Measurements from ENCODE around the gene VPS35L.

VPS35L gene

DNA sequence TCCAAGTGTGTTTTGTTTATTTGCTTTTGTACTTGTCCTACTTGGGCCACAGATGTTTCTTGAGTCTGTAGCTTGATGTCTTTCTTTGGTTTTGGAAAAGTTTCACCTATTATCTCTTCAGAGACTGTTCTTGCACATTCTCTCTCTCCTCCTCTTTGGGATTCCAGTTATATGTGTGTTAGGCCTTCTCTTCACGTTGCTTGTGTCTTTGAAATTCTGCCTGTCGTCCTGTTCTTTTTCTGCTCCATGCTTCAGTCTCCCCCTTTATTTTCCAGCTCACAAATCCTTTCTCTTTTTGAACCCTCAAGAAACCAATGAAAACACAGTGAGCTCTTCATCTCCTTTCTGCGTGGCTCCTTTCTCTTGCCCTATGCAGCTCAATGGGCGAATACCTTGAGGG is 7.9 kb downstream of the VPS35L start:
- no peak for DNase-seq (ENCODE audit: low read depth, low spot score)
- ChIA-PET CTCF (interaction anchor here (1.0 to 10.5 kb wide), 5 partner anchors 9 to 323 kb away, joined by 3 to 103 read pairs (median 6); partner anchors contain the start of genes GPRC5B, IQCK and KNOP1), POLR2A (interaction anchor here (0.7 kb wide), 1 partner anchor 32 kb away, joined by 3 read pairs; no protein-coding TSS in a partner anchor)
- H3K4me3 ChIP-seq (ENCODE audit: low read depth, low read length), result no peak overlapping the region
- TF ChIP-seq, protein P1, sequence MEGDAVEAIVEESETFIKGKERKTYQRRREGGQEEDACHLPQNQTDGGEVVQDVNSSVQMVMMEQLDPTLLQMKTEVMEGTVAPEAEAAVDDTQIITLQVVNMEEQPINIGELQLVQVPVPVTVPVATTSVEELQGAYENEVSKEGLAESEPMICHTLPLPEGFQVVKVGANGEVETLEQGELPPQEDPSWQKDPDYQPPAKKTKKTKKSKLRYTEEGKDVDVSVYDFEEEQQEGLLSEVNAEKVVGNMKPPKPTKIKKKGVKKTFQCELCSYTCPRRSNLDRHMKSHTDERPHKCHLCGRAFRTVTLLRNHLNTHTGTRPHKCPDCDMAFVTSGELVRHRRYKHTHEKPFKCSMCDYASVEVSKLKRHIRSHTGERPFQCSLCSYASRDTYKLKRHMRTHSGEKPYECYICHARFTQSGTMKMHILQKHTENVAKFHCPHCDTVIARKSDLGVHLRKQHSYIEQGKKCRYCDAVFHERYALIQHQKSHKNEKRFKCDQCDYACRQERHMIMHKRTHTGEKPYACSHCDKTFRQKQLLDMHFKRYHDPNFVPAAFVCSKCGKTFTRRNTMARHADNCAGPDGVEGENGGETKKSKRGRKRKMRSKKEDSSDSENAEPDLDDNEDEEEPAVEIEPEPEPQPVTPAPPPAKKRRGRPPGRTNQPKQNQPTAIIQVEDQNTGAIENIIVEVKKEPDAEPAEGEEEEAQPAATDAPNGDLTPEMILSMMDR (IDR thresholded peaks at IDR 0.05; ENCODE audit: insufficient read depth, low read length, missing control alignments), result no peak

- DNase-seq (ENCODE audit: low read depth, low spot score), result no peak
- CTCF ChIA-PET, result interaction anchor here (1.0 to 5.3 kb wide), 7 partner anchors 10 to 342 kb away, joined by 3 to 30 read pairs (median 3); partner anchors contain the start of gene VPS35L
- H3K4me3 ChIP-seq (ENCODE audit: low read depth, low read length), result no peak overlapping the region
- POLR2A ChIA-PET, result no interaction called here
- TF ChIP-seq, protein P1 (IDR thresholded peaks at IDR 0.05; ENCODE audit: insufficient read depth, low read length, missing control alignments), result no peak
Observed at GRCh38 chr16:19566362-19566761, 10.9 kb downstream of the VPS35L start.

DNA sequence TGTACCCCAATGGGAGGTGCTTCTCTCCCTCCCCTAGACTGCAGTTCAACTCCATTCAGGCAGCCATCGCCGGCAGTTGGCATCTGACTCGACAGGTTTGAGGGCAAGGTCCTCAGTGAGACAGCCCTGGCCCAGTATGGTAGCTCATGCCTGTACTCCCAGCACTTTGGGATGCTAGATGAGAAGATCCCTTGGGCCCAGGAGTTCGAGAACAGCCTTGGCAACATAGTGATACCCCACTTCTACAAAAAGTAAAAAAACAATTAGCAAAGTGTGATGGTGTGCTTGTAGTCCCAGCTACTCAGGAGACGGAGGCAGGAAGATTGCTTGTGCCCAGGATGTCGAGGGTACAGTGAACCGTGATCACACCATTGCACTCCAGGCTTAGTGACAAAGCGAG is 12.1 kb downstream of the VPS35L start:
- POLR2A ChIA-PET, result interaction anchor here (1.4 kb wide), 1 partner anchor 12 kb away, joined by 4 read pairs; the partner anchor contains the start of gene VPS35L
- CTCF ChIA-PET, result interaction anchor here (1.7 to 5.3 kb wide), 3 partner anchors 12 to 319 kb away, joined by 4 to 30 read pairs (median 5); partner anchors contain the start of gene VPS35L
- TF ChIP-seq, protein P1 (IDR thresholded peaks at IDR 0.05; ENCODE audit: insufficient read depth, low read length, missing control alignments), result no peak

DNA sequence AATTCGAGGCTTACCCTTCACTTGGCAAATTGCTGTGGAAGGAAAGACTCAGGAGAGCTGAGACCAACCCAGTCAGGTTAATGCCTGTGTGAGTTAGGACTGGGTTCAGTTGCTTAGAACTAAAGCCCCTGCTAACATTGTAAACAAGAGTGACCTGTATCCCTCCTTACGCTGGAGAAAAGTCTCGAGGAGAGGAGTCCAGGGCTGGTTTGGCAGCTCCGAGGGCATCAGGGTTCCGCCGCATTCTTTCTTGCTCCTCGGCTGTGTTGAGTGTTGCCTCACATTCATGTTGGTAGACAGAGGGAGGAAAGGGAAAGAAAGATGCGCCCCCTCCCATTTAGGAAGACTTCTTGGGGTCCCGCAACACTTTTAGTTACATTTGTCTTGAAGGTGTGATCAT is 18.5 kb downstream of the VPS35L start:
- TF ChIP-seq, protein P1 (IDR thresholded peaks at IDR 0.05; ENCODE audit: insufficient read depth, low read length, missing control alignments), result no peak

More for the DNA sequence above, 12.1 kb downstream of the VPS35L start:
- H3K4me3 ChIP-seq (ENCODE audit: low read depth, low read length), result no peak overlapping the region
- DNase-seq (ENCODE audit: low read depth, low spot score), result no peak

DNA sequence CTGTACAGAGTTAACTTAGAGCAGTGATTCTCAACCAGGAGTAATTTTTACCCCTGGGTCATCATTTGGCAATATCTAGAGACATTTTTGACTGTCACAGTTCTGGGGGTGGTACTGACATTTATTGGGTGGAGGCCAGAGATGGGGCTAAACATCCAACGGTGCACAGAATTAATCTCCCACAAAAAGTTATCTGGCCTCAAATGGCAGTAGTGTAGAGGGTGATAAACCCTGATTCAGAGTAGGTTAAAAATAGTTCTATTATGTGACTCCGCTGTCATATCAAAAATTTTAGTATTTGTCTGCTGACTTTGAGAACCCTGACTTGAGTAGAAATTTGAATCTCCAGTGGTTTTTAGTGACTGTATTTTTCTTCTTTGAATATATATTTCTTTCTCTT is 19.1 kb downstream of the VPS35L start:
- TF ChIP-seq, protein P1 (IDR thresholded peaks at IDR 0.05; ENCODE audit: insufficient read depth, low read length, missing control alignments), result no peak
- no peak for DNase-seq (ENCODE audit: low read depth, low spot score)
- no peak overlapping the region for H3K4me3 ChIP-seq (ENCODE audit: low read depth, low read length)
- ChIA-PET CTCF (interaction anchor here (2.2 kb wide), 1 partner anchor 10 kb away, joined by 9 read pairs; no protein-coding TSS in a partner anchor), POLR2A (no interaction called here)

More for the DNA sequence above, 18.5 kb downstream of the VPS35L start:
- no peak for DNase-seq (ENCODE audit: low read depth, low spot score)
- ChIA-PET POLR2A (no interaction called here), CTCF (interaction anchor here (1.2 to 1.7 kb wide), 4 partner anchors 10 to 313 kb away, joined by 3 to 9 read pairs (median 4); no protein-coding TSS in a partner anchor)
- no peak overlapping the region for H3K4me3 ChIP-seq (ENCODE audit: low read depth, low read length)

DNA sequence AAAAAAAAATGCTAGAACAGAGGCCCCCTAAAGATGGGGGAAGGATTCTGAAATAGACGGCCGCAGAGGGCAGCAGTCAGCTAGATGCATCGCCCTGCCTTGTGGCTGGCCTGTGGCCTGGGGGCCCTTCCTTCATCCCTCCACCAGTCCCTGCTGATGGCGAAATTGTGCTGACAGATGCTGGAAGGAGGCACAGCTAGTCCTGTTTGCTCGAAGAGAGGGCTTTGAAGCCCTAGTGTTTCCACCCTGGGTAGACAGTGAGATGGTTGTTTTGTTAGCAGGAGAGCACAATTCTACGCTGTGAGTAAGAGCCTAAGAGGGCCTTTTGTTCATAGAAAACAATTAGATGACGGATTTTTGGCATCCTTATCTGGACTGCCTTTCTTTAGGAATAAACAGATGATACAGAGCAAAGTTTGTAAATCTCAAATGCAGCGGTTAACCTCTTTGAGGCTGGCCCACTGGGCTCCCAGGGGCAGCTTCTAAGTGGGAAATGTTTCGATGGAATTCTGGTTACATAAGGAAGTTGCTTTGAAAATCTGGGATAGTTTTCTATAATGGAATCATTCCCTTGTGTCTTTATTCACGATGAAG is 23.0 kb downstream of the VPS35L start:
- CTCF ChIA-PET, result interaction anchor here (1.2 to 1.9 kb wide), 2 partner anchors 17 to 308 kb away, joined by 4 to 5 read pairs; no protein-coding TSS in a partner anchor
- H3K4me3 ChIP-seq (ENCODE audit: low read depth, low read length), result no peak overlapping the region
- TF ChIP-seq, protein P1 (IDR thresholded peaks at IDR 0.05; ENCODE audit: insufficient read depth, low read length, missing control alignments), result no peak
- POLR2A ChIA-PET, result no interaction called here
- no peak for DNase-seq (ENCODE audit: low read depth, low spot score)
